Astrocyte (in vitro differentiated cells and primary cell): ENCODE measurements around the gene DIP2C. TPM values are rescaled to one million over a fixed set of nuclear protein-coding genes. Genes with fewer than 3 reads are reported as not detected.

Experiments used
- DNase-seq: peaks from one replicate; pipeline ENCODE4 v3.0.0-alpha.2; 2010; ENCODE audit warnings: low read depth
- FAIRE-seq: peaks from 2 replicates; lab custom pipeline; 2011; peaks lifted over from hg19 to GRCh38; lab: Jason Lieb, UNC
- H2AFZ ChIP-seq: 2 replicates; pipeline ENCODE4 v1.6.0; 2012; ENCODE audit warnings: low read depth, low read length, inconsistent platforms
- H3K27ac ChIP-seq: 2 replicates; pipeline ENCODE4 v1.5.1; 2011; ENCODE audit warnings: low read depth, low read length, inconsistent platforms
- H3K27me3 ChIP-seq: 2 replicates; pipeline ENCODE4 v1.6.0; 2011; ENCODE audit warnings: low read length, inconsistent platforms; ENCODE audit not compliant: insufficient read depth
- H3K36me3 ChIP-seq: 2 replicates; pipeline ENCODE4 v1.5.1; 2011; ENCODE audit warnings: low read length, inconsistent platforms; ENCODE audit not compliant: insufficient read depth
- H3K4me1 ChIP-seq: 2 replicates; pipeline ENCODE4 v1.5.1; 2011; ENCODE audit warnings: low read length, inconsistent platforms; ENCODE audit not compliant: insufficient read depth
- H3K4me2 ChIP-seq: 2 replicates; pipeline ENCODE4 v1.6.0; 2012; ENCODE audit warnings: low read length, inconsistent platforms
- H3K4me3 ChIP-seq: 2 replicates; pipeline ENCODE4 v1.5.1; 2011; ENCODE audit warnings: low read depth, mild to moderate bottlenecking, low read length, inconsistent platforms; ENCODE audit not compliant: insufficient read depth
- H3K79me2 ChIP-seq: 2 replicates; pipeline ENCODE4 v1.6.0; 2012; ENCODE audit warnings: mild to moderate bottlenecking, low read length, inconsistent platforms; ENCODE audit not compliant: insufficient read depth
- H3K9ac ChIP-seq: 2 replicates; pipeline ENCODE4 v1.6.0; 2012; ENCODE audit warnings: mild to moderate bottlenecking, low read length, inconsistent platforms
- H3K9me3 ChIP-seq: 2 replicates; pipeline ENCODE4 v1.5.1; 2012; ENCODE audit warnings: low read depth, mild to moderate bottlenecking, low read length, inconsistent platforms; ENCODE audit not compliant: insufficient read depth
- H4K20me1 ChIP-seq: 2 replicates; pipeline ENCODE4 v1.6.0; 2012; ENCODE audit warnings: low read length, inconsistent platforms; ENCODE audit not compliant: insufficient read depth
- H3K27ac Mint-ChIP-seq: one replicate; pipeline ENCODE4 v1.8.0; 2021; ENCODE audit warnings: mild to moderate bottlenecking, mixed read lengths; ENCODE audit not compliant: unreplicated experiment
- H3K27me3 Mint-ChIP-seq: one replicate; pipeline ENCODE4 v1.8.0; 2021; ENCODE audit warnings: low read depth, mixed read lengths; ENCODE audit not compliant: unreplicated experiment
- H3K36me3 Mint-ChIP-seq: one replicate; pipeline ENCODE4 v1.8.0; 2021; ENCODE audit warnings: low read depth, mixed read lengths; ENCODE audit not compliant: unreplicated experiment
- H3K4me1 Mint-ChIP-seq: one replicate; pipeline ENCODE4 v1.8.0; 2021; ENCODE audit warnings: low read depth, mixed read lengths; ENCODE audit not compliant: unreplicated experiment
- H3K4me3 Mint-ChIP-seq: one replicate; pipeline ENCODE4 v1.8.0; 2021; ENCODE audit warnings: mild to moderate bottlenecking, moderate library complexity, mixed read lengths; ENCODE audit not compliant: unreplicated experiment
- H3K9me3 Mint-ChIP-seq: one replicate; pipeline ENCODE4 v1.8.0; 2021; ENCODE audit warnings: mild to moderate bottlenecking, mixed read lengths; ENCODE audit not compliant: unreplicated experiment
- EZH2 ChIP-seq: IDR thresholded peaks from 2 replicates; pipeline ENCODE4 v1.6.1; 2012; ENCODE audit warnings: mild to moderate bottlenecking, low read length, inconsistent platforms; ENCODE audit not compliant: insufficient read depth
- total RNA-seq: library from RNA; stranded (reverse); gene quantifications from 2 replicates; pipeline ENCODE4 v1.2.1, GENCODE V29; 2021
- TF ChIP-seq, protein P1 (sequence below): IDR thresholded peaks from 2 replicates; pipeline ENCODE4 v1.5.1; 2011; ENCODE audit warnings: low read depth, mild to moderate bottlenecking, inconsistent platforms, low read length, moderate library complexity; ENCODE audit not compliant: insufficient read depth

DIP2C gene
- total RNA-seq, 1 donor from 2014 or later, result 27.3 TPM

DNA sequence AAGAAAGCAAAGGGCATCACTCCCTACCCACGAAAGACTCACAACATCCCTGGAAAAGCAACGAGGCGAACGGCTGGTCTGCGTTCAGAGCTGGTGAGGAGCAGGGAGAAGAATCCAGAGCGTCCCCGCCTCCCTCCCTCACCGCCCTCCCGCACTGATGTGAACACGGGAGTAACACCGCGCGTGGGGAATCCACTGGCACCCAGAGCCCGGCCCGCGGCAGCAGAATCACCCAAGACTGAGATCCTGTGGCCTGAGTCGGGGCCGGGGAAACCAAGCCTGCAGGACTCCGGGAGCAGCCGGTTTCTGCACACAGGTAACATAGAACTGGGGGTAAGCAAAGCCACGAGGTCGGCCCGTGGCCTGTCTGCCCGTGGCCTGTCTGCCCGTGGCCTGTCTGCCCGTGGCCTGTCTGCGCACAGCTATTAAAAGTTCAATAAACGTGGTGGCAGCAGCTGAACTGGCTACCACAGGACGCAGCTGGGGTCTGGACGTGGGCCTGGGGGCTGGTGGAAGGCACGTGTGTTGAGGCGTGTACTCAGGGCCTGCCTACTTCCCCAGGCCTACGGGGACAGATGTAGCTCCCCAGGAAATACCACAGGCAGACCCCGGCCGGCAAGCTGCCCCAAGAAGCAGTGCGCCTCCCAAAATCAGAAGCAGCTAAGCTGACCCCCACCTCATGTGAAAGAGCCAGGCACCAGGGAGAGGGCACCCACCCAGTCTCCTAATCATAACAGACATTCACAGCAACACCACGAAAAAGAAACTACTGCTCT lies 23.0 kb downstream of the DIP2C start:
- peaks cover 98% of the 10 kb centered on the region for H3K79me2 ChIP-seq
- Mint-ChIP-seq H3K4me1 (peaks cover 22% of the 10 kb centered on the region), H3K4me3 (no peak overlapping the region), H3K27me3 (no peaks in the 10 kb centered on the region), H3K27ac (no peak overlapping the region), H3K36me3 (peaks cover 2% of the 10 kb centered on the region), H3K9me3 (no peaks in the 10 kb centered on the region)
- no peak overlapping the region for H3K27ac ChIP-seq
- no peak overlapping the region for H2AFZ ChIP-seq
- peaks cover 8% of the 10 kb centered on the region for H3K4me1 ChIP-seq
- FAIRE-seq, result no peak
- H3K9me3 ChIP-seq, result no peaks in the 10 kb centered on the region
- TF ChIP-seq, protein P1, sequence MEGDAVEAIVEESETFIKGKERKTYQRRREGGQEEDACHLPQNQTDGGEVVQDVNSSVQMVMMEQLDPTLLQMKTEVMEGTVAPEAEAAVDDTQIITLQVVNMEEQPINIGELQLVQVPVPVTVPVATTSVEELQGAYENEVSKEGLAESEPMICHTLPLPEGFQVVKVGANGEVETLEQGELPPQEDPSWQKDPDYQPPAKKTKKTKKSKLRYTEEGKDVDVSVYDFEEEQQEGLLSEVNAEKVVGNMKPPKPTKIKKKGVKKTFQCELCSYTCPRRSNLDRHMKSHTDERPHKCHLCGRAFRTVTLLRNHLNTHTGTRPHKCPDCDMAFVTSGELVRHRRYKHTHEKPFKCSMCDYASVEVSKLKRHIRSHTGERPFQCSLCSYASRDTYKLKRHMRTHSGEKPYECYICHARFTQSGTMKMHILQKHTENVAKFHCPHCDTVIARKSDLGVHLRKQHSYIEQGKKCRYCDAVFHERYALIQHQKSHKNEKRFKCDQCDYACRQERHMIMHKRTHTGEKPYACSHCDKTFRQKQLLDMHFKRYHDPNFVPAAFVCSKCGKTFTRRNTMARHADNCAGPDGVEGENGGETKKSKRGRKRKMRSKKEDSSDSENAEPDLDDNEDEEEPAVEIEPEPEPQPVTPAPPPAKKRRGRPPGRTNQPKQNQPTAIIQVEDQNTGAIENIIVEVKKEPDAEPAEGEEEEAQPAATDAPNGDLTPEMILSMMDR, result no peak
- TF ChIP-seq EZH2, result no peak
- no peak overlapping the region for H3K4me3 ChIP-seq
- no peaks in the 10 kb centered on the region for H3K36me3 ChIP-seq
- DNase-seq, result no peak
- H3K27me3 ChIP-seq, result no peaks in the 10 kb centered on the region
- H3K4me2 ChIP-seq, result no peak overlapping the region
- H4K20me1 ChIP-seq, result peaks cover 81% of the 10 kb centered on the region
- H3K9ac ChIP-seq, result no peak overlapping the region

DNA sequence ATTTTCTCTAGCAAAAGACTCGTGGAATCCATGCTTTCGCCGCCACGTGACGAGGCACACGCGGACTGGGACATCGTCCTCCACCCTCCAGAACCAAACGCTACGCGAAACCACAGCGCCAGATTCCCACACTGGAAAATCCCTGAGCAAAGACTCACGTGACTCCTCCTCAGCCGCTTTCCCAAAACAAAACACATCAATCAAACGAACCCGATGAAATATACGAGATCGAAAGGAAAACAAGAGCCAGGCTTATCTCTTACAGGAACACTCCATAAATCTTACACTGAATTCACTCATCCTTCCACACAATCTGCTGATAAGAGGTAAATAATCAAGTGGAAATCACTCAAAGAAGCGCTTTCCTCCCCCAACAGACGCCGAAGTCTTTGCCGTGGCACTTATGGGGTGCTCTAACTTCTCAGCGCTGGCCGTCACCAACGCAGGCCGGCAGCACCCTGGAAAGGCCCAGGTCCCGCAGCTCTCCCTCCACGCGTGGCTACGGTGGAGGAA lies 23.8 kb downstream of the DIP2C start:
- no peak overlapping the region for H3K4me2 ChIP-seq

More for the DNA sequence above, 23.8 kb downstream of the DIP2C start:
- Mint-ChIP-seq H3K4me3 (no peak overlapping the region), H3K9me3 (no peaks in the 10 kb centered on the region), H3K4me1 (peaks cover 27% of the 10 kb centered on the region), H3K27ac (no peak overlapping the region), H3K27me3 (no peaks in the 10 kb centered on the region), H3K36me3 (peaks cover 2% of the 10 kb centered on the region)
- Histone ChIP-seq H3K79me2 (peaks cover 100% of the 10 kb centered on the region), H3K4me3 (no peak overlapping the region), H3K4me1 (peaks cover 10% of the 10 kb centered on the region), H3K36me3 (no peaks in the 10 kb centered on the region), H3K9me3 (no peaks in the 10 kb centered on the region), H2AFZ (no peak overlapping the region), H3K27me3 (no peaks in the 10 kb centered on the region), H3K27ac (no peak overlapping the region), H3K9ac (no peak overlapping the region), H4K20me1 (peaks cover 84% of the 10 kb centered on the region)
- TF ChIP-seq, protein P1, result no peak
- no peak for TF ChIP-seq EZH2
- DNase-seq (no peak), FAIRE-seq (no peak)
